GM23338 (cell line): ENCODE measurements around the gene TGFBI. TPM values are rescaled to one million over a fixed set of nuclear protein-coding genes. Genes with fewer than 3 reads are reported as not detected.

Source experiments
- ATAC-seq: fragments of 200-7000 bp; cut with Tn5 transposase; 3 replicates; pipeline ENCODE4 v1.9.1; 2020
- DNase-seq: peaks from one replicate; pipeline ENCODE4 v3.0.0-alpha.2; 2015; ENCODE audit warnings: low spot score
- H2AFZ ChIP-seq: fragments of 200-600 bp; sonication (generic); 2 replicates; pipeline ENCODE4 v1.8.0; 2016; ENCODE audit warnings: antibody characterized with exemption, mild to moderate bottlenecking, moderate library complexity
- H3F3A ChIP-seq: fragments of 200-600 bp; sonication (generic); replicated peaks from 2 replicates; pipeline ENCODE4 v1.8.0; 2017; ENCODE audit warnings: antibody characterized with exemption, mixed run types, low read depth
- H3K27ac ChIP-seq: fragments of 200-600 bp; sonication (generic); 2 replicates; pipeline ENCODE4 v1.6.1; 2016; ENCODE audit warnings: low read depth
- H3K27me3 ChIP-seq: fragments of 200-600 bp; sonication (generic); 2 replicates; pipeline ENCODE4 v1.8.0; 2016; ENCODE audit warnings: mild to moderate bottlenecking, mixed run types, moderate library complexity; ENCODE audit not compliant: insufficient read depth
- H3K36me3 ChIP-seq: fragments of 200-600 bp; sonication (generic); 2 replicates; pipeline ENCODE4 v1.8.0; 2016; ENCODE audit warnings: mild to moderate bottlenecking; ENCODE audit not compliant: insufficient read depth
- H3K4me1 ChIP-seq: fragments of 200-600 bp; sonication (generic); 2 replicates; pipeline ENCODE4 v1.8.0; 2016; ENCODE audit warnings: mild to moderate bottlenecking, moderate library complexity; ENCODE audit not compliant: insufficient read depth
- H3K4me2 ChIP-seq: fragments of 200-600 bp; sonication (generic); 2 replicates; pipeline ENCODE4 v1.7.1; 2017; ENCODE audit warnings: mixed run types
- H3K4me3 ChIP-seq: fragments of 200-600 bp; sonication (generic); 2 replicates; pipeline ENCODE4 v1.6.1; 2016; ENCODE audit warnings: mixed run types
- H3K79me2 ChIP-seq: fragments of 200-600 bp; sonication (generic); replicated peaks from 2 replicates; pipeline ENCODE4 v1.8.0; 2017; ENCODE audit warnings: mild to moderate bottlenecking; ENCODE audit not compliant: insufficient read depth
- H3K9me2 ChIP-seq: fragments of 200-600 bp; sonication (generic); 2 replicates; pipeline ENCODE4 v1.8.0; 2017; ENCODE audit not compliant: insufficient read depth
- H4K20me1 ChIP-seq: fragments of 200-600 bp; sonication (generic); replicated peaks from 2 replicates; pipeline ENCODE4 v1.8.0; 2017; ENCODE audit warnings: mild to moderate bottlenecking; ENCODE audit not compliant: insufficient read depth
- H3K27ac Mint-ChIP-seq: 2 replicates; pipeline ENCODE4 v1.8.0; 2020; ENCODE audit warnings: inconsistent platforms, mild to moderate bottlenecking, moderate library complexity, mixed read lengths
- H3K27me3 Mint-ChIP-seq: 3 replicates; pipeline ENCODE4 v1.8.0; 2022; ENCODE audit warnings: low read depth, mild to moderate bottlenecking, moderate library complexity, mixed read lengths, inconsistent platforms; ENCODE audit not compliant: insufficient read depth, poor library complexity
- H3K36me3 Mint-ChIP-seq: 3 replicates; pipeline ENCODE4 v1.8.0; 2021; ENCODE audit warnings: low read depth, mild to moderate bottlenecking, inconsistent platforms, moderate library complexity, mixed read lengths
- H3K4me1 Mint-ChIP-seq: 3 replicates; pipeline ENCODE4 v1.8.0; 2020; ENCODE audit warnings: mild to moderate bottlenecking, inconsistent platforms, mixed read lengths
- H3K4me3 Mint-ChIP-seq: 3 replicates; pipeline ENCODE4 v1.8.0; 2021; ENCODE audit warnings: moderate library complexity, mild to moderate bottlenecking, inconsistent platforms, mixed read lengths
- H3K9me3 Mint-ChIP-seq: 3 replicates; pipeline ENCODE4 v1.8.0; 2020; ENCODE audit warnings: moderate library complexity, mild to moderate bottlenecking, inconsistent platforms, mixed read lengths
- CREB1 ChIP-seq: fragments of 250-450 bp; sonication (Bioruptor Pico); IDR thresholded peaks from 2 replicates; pipeline ENCODE4 v1.5.0; 2020; ENCODE audit warnings: low read depth, mild to moderate bottlenecking, moderate library complexity
- CTCF ChIP-seq, 2 experiments: fragments of 200-600 bp in 1 of 2; sonication (generic) in 1 of 2; conservative IDR thresholded peaks; 2 replicates each; pipeline versions ENCODE4 v1.5.1 to v1.6.1; 2016 to 2017; ENCODE audit warnings: antibody characterized with exemption in 2 of 2, low read depth in 2 of 2, mild to moderate bottlenecking in 2 of 2, moderate library complexity in 1 of 2
- EZH2 ChIP-seq: fragments of 200-600 bp; sonication (generic); IDR thresholded peaks from one replicate; pipeline ENCODE4 v1.8.0; 2017; ENCODE audit warnings: antibody characterized with exemption, mild to moderate bottlenecking, low read depth; ENCODE audit not compliant: unreplicated experiment
- EZH2phosphoT487 ChIP-seq: fragments of 200-600 bp; sonication (generic); IDR thresholded peaks from one replicate; pipeline ENCODE4 v1.8.1; 2018; ENCODE audit warnings: antibody characterized with exemption; ENCODE audit not compliant: unreplicated experiment
- JUNB ChIP-seq: IDR thresholded peaks from one replicate; pipeline ENCODE4 v1.6.1; 2016; ENCODE audit warnings: antibody characterized with exemption; ENCODE audit not compliant: unreplicated experiment
- NANOG ChIP-seq: IDR thresholded peaks from 2 replicates; pipeline ENCODE4 v1.6.1; 2016; ENCODE audit warnings: antibody characterized with exemption, borderline replicate concordance
- POLR2AphosphoS5 ChIP-seq: IDR thresholded peaks from 2 replicates; pipeline ENCODE4 v1.6.1; 2016; ENCODE audit warnings: antibody characterized with exemption, low read depth
- REST ChIP-seq: IDR thresholded peaks from one replicate; pipeline ENCODE4 v1.6.1; 2018; ENCODE audit warnings: antibody characterized with exemption; ENCODE audit not compliant: unreplicated experiment
- STAT1 ChIP-seq: IDR thresholded peaks from one replicate; pipeline ENCODE4 v1.6.1; 2016; ENCODE audit warnings: antibody characterized with exemption; ENCODE audit not compliant: unreplicated experiment
- ZNF114 ChIP-seq: fragments of 250-450 bp; sonication (Bioruptor Pico); IDR thresholded peaks from 2 replicates; pipeline ENCODE4 v1.5.0; 2020; ENCODE audit warnings: mild to moderate bottlenecking, moderate library complexity
- ZNF331 ChIP-seq: fragments of 250-450 bp; sonication (Bioruptor Pico); IDR thresholded peaks from 2 replicates; pipeline ENCODE4 v1.5.0; 2020; ENCODE audit warnings: low read depth, mild to moderate bottlenecking, moderate library complexity
- ZNF462 ChIP-seq: fragments of 250-450 bp; sonication (Bioruptor Pico); IDR thresholded peaks from 2 replicates; pipeline ENCODE4 v1.5.0; 2020; ENCODE audit warnings: mild to moderate bottlenecking, moderate library complexity
- polyA plus RNA-seq: library from polyadenylated mRNA; unstranded; fragments of >200 nt; fragmentation: Nextera tagmentation; extraction: Ambion mirVana; gene quantifications from 2 replicates; pipeline ENCODE4 v1.2.1, GENCODE V29; 2016
- total RNA-seq: library from RNA; depleted of rRNA; stranded (reverse); fragments of >200 nt; shearing (Covaris generic); gene quantifications from 2 replicates; pipeline ENCODE4 v1.2.3, GENCODE V29; 2014
- TF ChIP-seq, protein P1 (sequence below): IDR thresholded peaks from 2 replicates; pipeline ENCODE4 v1.6.1; 2016; ENCODE audit warnings: antibody characterized with exemption

The TGFBI gene
- total and polyA plus RNA-seq, 2 experiments from 2014 or later = 8.9 to 9.4 TPM

DNA sequence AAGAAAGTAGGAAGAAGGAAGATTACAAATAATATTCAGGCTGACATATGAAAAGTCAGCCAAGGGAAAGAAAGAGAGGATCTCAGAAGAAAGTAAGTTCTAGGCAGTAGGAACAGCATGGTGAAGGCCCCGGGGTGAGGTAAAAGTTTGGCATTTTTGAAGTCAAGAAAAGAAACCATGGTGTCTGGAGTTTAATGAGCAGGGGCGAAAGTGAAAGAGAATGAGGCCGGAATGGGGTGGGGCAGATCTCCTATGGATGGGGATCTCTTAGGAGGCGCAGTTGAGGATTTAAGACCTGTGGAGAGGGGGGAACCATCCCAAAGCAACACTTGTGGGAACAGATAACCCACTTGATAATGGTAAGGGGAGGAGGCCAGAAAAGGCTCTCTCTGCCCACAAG, 61.5 kb downstream of the TGFBI start:
- Histone ChIP-seq H3K79me2 (no peaks in the 10 kb centered on the region), H3K9me2 (no peaks in the 10 kb centered on the region), H3K27me3 (no peaks in the 10 kb centered on the region), H2AFZ (no peak overlapping the region), H3K4me3 (no peak overlapping the region), H3K27ac (no peak overlapping the region), H4K20me1 (no peaks in the 10 kb centered on the region), H3F3A (no peaks in the 10 kb centered on the region), H3K36me3 (no peaks in the 10 kb centered on the region), H3K4me1 (peaks cover under 1% of the 10 kb centered on the region; the same call in 1 of the 2 replicates), H3K4me2 (no peak overlapping the region)
- ATAC-seq = no peak
- DNase-seq = no peak
- H3K27ac Mint-ChIP-seq = no peak overlapping the region
- no peaks in the 10 kb centered on the region for H3K36me3 Mint-ChIP-seq
- no peak for TF ChIP-seq STAT1
- no peak for TF ChIP-seq ZNF114 (CRISPR knock-in tag)
- TF ChIP-seq CREB1 (CRISPR knock-in tag) = no peak
- no peak for TF ChIP-seq NANOG
- TF ChIP-seq CTCF (conservative IDR thresholded peaks at IDR 0.05; ENCODE audit: low read depth in 2 of 2) = no peak
- TF ChIP-seq POLR2AphosphoS5 = no peak
- no peak for TF ChIP-seq JUNB
- TF ChIP-seq, protein P1, sequence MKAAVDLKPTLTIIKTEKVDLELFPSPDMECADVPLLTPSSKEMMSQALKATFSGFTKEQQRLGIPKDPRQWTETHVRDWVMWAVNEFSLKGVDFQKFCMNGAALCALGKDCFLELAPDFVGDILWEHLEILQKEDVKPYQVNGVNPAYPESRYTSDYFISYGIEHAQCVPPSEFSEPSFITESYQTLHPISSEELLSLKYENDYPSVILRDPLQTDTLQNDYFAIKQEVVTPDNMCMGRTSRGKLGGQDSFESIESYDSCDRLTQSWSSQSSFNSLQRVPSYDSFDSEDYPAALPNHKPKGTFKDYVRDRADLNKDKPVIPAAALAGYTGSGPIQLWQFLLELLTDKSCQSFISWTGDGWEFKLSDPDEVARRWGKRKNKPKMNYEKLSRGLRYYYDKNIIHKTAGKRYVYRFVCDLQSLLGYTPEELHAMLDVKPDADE = no peak
- TF ChIP-seq EZH2phosphoT487 = no peak
- TF ChIP-seq EZH2 = no peak
- no peak for TF ChIP-seq REST
- TF ChIP-seq ZNF331 (CRISPR knock-in tag) = no peak
- no peak for TF ChIP-seq ZNF462
- no peak overlapping the region for H3K4me3 Mint-ChIP-seq
- H3K9me3 Mint-ChIP-seq = no peaks in the 10 kb centered on the region; the same call in 2 of the 3 replicates
- H3K27me3 Mint-ChIP-seq = peaks cover 3% of the 10 kb centered on the region
- no peaks in the 10 kb centered on the region; the same call in 2 of the 3 replicates for H3K4me1 Mint-ChIP-seq
